Muscle of back (tissue), 11 donors: Measurements from ENCODE around the gene CRACR2A. TPM values are rescaled to one million over a fixed set of nuclear protein-coding genes. Genes with fewer than 3 reads are reported as not detected.

Experiments used
- DNase-seq, 3 donors: peaks; one replicate each; pipeline versions ENCODE4 v3.0.0 to v3.0.0-alpha.2; 2013
- polyA plus RNA-seq, 10 donors: library from polyadenylated mRNA; unstranded; fragments of 120-200 nt; gene quantifications; one replicate each; pipeline ENCODE4 v1.2.1, GENCODE V29; 2013; ENCODE audit not compliant: insufficient read length in 10 of 10

CRACR2A gene
- polyA plus RNA-seq, 10 donors, result 1.0 to 2.6 (median 1.6) TPM

DNA sequence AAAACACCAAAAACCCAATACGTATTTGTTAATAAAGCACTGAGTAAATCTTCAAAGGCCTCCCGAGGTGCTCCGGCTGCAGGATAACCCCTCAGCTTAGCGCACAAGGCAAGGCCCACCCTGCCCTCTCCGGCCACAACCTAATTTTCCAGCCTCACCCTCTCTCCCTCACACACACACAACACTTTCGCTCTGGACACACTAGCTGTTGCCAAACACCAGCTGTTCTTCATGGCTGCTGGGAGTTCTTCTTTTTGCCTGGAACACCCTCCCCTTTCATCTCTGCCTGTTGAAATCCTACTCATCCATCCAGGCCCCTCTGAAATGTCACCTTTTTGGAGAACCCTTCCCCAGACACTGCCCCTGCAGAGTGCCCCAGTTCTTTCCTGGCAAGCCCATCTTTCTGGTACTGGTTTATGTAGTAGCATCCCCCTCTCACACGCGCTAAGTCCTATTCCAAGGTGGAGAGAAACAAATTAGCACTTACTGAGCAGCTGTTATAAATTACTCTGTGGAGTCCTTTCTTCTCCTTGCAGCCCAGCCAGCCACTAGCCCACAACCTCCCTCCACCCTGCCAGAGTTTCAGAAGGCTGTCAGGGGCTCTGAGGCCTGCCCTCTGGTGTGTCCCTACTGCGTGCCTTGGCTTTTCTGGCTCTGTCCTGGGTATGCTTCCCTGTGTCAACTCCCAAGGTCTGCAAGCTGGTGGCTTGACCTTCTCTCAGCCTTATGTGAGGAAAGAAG, 805 bp upstream of the CRACR2A start:
- DNase-seq, result peak; percentile 38 to 80 (median 40)

DNA sequence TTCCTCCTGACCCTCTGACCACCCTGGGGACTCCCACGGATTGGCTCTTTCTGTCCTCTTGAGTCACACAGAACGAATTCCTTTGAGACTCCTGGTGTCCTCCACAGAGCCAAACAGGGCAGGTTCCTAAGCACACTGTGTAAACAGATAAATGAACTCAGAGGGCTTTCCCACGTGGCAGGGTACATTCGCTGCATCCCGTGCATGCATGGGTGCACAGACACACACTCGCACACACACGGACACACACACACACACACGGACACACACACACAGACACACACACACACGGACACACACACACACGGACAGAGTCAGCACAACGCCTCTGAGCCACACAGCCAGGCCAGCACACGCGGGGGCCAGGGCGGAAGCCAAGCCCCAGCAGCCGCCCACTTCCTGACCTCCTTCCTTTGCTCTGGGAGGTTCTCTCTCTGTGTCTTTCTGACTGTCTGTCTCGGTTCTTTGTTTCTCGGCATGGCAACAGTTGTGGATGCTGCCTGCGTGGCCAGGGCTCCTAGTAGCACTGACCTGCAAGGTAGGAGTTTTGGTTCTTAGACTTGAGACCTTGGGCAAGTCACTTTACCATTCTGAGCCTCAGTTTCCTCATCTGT, 706 bp downstream of the CRACR2A start:
- DNase-seq, result peak in 2 of 3 donors; percentile 22 to 60

DNA sequence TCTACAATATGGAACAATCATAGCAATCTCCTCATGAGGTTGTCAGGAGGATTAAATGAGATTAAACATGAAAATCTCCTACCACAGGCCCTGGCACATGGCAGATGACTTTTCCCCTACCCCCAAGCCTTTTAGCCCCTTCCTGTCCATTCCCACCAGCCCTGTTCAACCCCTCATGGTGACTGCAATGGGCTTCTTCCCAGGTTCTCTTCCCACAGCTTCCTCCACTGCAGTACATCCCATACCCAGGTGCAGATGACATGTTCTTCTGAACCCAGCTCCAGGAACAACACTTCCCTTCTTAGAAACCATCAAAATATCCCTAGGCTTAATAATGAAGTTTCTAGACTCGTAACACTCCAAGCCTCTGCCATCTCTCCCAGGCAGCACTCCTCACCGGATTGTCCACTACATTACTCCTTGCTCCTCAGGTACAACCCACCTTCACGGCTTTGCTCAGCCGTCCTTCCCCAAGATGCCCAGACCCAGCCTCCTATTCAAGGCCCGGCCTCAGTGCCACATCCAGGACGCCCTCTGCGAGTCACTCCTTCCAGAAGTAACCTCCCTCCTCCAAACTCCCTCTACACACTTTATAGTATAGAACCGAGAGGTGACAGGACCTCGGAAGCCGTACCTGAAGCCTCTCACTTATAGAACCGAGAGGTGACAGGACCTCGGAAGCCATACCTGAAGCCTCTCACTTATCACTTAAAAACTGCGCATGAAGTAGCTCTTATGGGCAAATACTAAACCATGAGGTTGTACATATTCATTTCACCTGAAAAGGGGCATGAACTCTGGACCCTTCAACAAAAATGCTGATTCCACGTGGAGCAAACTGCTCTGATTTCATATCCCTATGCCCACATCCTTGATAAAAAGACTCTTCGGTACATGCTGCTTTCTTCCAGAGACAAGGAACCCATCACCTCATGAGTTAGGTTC, 1.5 kb downstream of the CRACR2A start:
- DNase-seq, result no peak

DNA sequence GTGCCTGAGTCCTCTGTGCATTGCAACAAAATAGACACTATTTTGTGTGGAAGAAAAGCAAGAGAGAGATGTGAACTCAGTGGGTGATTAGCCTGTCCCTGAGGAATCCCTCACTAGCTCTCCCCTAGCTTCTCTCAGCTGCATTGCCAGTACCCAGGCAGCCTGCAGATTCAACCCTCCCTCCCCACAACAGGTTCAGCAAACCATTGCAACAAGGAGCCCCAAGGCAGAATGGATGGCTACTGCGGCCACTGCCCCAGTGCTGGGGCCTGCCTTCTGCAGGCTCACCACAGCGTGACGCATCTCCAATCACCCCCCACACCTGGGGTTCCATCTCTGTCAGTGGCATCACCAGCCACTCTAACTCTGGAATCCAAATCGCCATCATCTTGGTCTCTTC, 2.3 kb downstream of the CRACR2A start:
- DNase-seq, result no peak

DNA sequence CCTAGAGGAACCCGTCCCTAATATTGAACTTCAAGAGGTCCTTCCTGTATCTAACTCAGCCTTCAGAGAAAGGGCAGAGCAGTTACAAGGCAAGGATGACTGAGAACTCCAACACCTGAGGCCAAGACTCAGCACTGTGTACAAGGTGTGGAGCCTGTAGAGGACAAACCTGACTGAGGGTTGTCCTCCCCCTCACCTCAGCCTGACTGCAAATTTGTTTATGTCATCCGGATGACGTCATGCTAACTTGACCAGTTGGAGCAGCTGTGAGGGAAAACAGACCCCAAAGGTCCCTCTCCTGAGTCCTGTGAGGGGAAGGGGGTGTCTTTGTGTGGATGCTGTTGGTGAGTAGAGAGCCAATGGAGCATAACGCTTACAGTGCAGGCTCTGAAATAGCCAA, 4.3 kb downstream of the CRACR2A start:
- DNase-seq, result no peak

DNA sequence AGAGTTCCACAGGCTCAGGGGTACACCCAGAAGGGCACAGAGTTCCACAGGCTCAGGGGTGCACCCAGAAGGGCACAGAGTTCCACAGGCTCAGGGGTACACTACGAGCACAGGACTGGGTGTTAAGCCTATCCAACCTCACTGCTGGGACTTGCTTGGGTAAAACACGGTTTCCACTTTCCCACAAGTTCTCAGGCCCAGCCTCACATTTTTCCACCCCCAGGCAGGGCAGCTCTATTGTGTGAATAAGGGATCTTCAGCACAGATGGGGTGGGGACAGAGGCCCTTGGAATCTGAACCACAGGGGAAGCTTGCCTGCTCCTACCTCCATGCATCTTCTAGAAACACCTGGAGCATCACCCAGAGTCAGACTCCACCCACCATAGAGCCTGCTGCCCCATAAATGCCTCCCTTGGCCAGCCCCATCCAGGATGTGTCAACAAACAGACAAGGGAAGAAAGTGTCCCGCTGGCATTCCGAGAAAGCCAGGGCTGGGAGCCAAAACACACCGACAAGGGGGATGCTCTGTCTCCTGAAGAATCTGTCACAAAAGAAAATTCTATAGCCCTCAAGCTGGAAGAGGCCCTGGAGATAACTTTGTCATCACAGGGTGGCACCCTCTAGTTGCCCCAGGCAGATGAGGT, 4.8 kb downstream of the CRACR2A start:
- no peak for DNase-seq

DNA sequence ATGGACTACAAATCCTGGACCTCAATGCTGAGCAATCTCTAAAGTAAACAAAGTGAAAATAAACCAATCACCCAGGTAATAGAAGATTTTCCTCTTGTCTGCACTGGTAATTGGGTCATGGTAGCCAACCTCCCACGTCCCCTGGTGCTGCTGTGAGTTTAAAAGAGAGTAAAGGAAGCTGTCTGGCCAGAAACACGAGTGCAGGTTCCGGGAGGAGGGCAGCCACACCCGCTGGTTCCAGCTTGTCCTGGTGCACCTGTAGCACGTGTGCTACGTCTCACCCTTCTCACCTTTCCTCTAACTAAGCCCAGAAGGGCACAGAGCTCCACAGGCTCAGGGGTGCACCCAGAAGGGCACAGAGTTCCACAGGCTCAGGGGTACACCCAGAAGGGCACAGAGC, 5.4 kb downstream of the CRACR2A start:
- no peak for DNase-seq

DNA sequence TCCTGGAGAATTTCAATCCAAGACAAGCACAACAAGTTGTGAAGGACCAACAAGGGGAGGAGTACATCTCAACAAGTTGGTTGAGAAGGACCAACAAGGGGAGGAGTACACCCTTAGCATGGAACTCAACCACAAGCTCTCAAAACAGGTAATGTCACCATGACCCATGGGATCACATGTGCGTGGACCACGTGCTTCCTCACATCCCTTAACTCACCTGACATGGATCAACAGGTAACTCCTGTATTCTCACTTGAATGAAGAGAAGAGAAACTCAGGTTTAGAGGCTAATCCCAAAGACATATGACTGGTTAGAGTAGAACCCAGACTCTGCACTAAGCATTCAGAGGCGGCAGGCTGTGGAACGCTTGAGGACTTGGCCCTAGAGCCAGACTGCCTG, 6.2 kb downstream of the CRACR2A start:
- no peak for DNase-seq

DNA sequence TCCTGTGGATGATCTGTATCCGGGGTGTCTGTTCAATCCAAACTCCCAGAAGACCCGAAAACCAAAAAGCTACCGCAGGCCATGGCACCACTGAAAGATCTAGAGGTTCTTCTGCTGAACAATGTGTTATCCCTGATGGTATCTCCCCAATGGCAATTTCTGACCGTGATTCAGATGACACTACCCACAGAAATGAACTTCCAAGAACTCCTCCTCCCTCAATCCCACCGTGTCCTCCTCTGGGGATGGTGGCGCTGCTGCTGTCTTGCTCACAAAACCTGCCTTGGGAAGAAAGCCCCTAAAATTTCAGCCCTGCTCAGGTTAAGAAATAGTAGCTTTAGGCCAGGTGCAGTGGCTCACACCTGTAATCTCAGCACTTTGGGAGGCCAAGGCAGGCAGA, 7.8 kb downstream of the CRACR2A start:
- DNase-seq, result no peak

DNA sequence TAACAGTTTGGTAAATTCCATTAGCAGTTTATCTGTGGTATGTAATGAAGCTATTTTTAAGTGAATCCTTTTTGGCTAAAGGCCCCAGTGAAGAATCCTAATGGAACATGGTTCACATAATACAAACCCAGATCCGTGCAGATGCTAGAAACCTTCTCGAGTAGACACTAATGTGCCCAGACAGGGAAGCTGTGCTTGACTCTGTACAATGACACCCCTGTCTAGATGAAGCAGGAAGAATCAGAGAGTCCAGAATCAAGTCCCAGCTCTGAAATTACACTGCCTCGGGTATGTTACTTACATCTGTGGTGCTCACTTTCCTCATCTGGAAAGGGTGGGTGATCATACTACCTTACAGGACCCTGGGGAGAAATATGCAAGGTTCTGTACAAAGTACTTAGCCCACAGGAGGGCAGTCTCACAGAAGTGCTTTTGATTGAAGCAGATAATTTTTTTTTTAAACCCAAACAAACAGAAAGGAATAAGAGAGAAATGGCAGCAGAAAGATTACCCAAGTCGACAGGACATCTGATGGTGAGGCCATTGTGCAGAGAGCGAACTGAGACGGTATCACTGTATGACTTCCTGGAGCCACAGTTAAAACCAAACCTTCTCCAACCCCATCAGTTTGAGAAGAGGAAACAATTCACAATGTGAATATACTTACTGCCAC, 8.5 kb downstream of the CRACR2A start:
- no peak for DNase-seq

DNA sequence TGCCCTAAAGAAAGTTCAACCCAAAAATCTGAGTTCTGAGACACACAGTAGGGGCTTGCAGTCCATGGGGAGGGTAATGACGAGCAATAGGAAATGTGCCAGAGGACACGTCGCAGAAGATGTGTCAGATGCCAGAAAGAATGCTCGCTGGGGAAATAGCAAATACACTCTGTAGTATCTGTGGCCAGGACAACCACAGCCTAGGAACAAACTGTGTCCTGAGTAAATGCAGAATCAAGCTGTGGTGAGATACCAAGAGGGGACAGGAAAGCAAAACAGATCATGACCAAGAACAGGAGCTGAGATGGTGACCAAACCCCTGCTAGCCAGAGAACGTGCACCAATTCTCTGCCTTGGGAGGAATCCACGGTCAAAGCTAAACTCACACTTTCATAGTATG, 9.1 kb downstream of the CRACR2A start:
- no peak for DNase-seq

DNA sequence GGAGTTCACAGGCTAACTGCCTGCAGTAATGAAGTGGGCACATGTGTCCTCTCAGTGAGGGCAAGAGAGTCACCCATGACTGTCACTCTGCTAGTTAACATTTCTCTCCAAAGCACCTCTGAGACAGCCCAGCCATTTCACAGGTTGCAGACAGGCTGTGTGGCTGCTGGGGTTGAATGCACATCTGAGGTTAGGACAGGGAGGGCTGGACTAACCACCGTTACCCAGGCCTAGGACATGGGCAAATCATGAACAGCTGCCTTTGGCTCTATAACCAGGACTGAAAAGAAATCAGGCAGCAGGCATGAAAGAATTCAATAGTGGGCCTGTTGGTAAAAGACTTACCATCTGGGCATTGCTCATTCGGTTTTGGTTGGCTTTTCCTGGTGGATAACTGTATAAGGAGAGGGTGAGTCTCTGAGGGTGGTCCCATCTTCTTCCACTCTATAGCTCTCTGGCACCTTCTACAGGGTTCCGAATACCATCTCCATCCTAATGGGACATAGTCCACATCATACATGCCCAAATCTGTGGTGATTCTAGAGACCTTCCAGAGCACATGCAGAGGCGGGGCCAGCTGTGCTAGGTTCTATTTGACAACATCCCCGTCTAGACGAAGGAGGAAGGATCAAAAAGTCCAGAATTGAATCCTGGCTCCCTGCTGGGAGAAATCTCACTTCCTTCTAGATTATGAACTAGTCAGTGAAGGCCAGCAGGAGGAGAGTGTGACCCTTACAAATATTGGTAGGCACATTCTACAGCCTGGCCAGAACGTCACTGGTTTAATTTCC, 10.8 kb downstream of the CRACR2A start:
- no peak for DNase-seq

DNA sequence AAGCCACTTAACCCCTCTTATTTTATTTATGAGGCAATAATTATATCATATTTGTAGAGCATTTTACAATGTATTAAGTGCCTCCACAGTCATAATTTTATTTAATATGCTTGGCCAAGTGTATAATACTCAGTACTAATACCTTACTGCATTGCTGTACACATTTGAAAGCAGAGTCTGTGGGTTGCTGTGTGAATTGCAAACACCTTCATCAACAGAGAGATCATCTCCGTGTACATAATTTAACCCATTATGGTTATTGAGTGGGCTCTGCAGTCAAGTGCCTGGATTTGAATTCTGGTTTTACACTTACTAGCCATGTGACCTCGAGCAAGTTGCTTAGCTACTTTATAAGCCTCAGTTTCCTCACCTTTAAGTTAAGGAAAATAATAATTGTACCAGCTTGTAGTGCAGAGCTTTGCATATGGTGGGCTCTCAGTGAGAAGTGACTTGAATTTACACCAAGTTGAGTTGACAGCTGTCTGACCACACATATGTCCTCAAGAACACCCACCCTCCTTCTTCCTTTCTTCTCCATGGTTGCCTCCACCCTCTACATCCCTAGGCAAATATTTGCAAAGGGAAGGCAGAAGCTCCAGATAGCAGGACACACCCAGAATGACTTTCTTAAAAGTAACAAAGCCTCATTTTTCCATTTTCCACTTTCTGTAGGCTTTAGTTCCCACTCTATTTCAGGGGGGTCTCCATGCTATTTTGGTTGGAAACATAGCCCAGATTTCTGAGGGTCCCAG, 12.3 kb downstream of the CRACR2A start:
- DNase-seq, result no peak

DNA sequence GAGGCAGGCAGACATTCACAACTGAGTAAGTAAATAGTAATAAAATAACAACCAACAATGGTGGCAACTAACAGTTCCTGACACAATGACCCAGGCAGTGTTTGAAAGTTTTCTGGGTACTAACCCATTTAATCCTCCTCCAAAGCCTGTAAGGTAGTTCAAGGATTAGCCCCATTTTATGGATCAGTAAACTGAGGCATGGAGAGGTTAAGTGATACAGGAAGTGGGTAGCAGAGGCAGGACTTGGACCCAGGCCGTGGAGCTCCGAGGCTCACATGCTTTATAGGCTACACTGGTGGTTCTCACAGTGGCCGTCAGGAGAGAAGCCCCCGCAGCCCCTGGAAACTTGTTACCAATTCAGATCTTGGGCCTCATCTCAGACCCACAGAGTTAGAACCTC, 17.5 kb downstream of the CRACR2A start:
- no peak for DNase-seq

DNA sequence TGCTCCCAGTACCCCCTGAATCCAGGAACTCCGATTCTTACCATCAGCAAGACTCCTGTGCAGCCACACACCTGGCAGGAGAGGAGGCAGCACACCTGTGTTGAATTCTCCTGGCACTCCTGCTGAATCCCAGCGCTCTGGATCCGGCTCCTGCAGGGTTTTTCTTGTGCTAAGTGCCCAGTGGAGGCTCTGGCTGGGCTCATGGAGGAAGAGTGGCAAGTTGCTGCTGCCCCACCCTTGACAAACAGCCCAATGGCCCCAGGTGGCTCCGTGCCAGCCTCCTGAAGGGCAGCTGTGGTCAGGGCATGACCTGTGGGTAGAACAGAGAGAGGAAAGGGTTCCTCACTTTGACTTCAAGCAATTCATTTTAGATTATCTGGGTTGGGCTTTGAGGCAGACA, 20.0 kb downstream of the CRACR2A start:
- no peak for DNase-seq

DNA sequence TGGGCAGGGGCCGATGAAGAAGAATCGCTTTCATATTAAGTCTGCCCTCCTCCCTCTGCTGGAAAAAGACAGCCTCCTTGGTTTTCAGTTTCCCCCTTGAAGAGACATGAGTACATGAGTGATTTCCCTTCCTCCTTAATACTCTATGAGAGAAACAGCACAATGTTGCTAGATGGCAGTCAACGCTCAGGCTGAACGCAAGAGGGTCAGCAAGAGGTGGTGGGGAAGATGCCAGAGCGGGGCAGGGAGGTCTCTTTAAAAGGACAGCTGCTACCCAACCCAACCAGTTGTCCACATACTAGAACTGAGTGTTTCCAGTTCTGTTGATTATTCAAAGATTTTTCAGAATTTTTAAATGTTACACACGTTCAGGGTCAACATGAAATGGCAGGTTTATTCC, 22.8 kb downstream of the CRACR2A start:
- DNase-seq, result no peak

DNA sequence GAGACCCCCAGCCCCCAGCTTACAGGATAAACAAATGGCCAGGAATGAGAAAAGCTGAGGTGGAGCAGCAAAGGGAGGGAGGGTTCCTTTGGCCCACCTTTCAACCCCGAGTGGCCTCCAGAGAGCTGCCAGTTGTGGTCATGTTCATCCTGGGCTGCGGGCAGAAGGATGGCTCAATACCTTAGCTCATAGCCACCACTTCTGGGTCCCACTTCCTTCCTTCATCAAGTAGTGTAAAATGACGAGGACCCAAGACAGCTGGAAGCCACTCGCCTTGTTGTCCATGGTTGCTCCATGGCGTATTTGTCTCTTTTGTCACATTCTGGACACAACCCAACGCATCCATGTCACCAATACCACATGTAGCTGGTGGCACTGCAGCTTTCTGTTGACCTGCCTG, 24.2 kb downstream of the CRACR2A start:
- DNase-seq, result no peak

DNA sequence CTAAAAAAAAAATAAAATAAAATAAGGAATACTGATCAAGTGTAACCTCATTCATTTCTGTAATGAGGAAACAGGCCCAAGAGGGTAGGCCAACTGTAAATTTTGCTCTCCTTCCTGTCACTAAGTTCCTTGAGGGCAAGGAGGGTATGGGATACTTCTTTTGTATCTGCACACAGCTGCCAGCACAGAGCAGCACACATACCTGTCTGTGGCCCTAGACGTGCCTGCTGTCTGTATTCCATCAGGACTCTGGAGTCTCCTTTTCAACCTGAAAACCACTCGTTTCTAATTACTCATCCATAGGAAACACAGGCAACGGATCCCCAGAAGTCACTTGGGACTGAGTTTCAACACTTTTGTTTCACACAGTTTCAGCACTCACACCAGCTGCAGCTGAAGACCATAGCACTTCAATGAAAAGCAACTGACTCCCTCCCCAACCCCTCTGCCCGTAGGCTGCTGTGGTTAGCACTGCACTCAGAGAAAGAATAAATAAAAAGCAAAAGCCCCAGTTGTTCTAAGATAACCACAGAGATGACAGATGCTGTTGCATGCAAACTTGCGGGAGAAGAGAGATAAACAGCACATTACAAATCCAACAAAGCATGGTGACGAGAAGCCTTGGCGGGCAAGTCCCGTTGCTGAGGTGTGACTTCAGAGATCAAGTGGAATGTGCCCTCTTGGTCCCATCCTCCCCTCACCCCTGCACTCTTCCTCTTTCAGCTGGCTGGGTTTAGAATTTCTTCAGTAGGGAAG, 24.9 kb downstream of the CRACR2A start:
- DNase-seq, result peak in 1 of 3 donors; percentile 45

DNA sequence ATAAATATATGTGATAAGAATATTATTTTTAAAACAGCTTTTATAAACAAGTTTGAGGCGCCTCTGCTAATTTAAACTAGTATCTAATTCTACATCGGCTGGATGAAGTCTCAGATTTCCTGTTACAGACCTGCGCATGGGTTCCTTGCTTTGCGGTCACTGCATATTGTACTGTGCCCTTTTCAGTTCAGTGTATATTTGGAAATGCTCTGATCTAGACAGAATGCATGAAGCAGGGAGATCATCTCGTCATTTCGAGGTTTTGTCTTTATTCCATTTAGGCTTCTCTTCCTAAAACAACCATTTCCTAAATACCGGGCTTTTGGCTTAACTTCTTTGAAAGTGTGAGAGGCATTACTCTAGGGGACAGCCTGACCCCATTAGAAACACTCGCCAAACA, 25.6 kb downstream of the CRACR2A start:
- DNase-seq, result no peak
